Coronary artery (tissue), 2 donors: ENCODE measurements around the gene RIPOR2.
"Not testable (repeated sequence)": the region's sequence is repeated elsewhere in the genome, so short reads cannot be mapped to it uniquely, and the experiment has no call there.

Experiments
- DNase-seq: peaks from one replicate; pipeline ENCODE4 v3.0.0-alpha.2; 2017; ENCODE audit warnings: low spot score
- H3K27ac ChIP-seq, 2 donors: fragments of 200-600 bp; sonication (generic); one replicate each; pipeline ENCODE4 v1.5.1; 2016 to 2019
- H3K4me3 ChIP-seq: fragments of 200-600 bp; sonication (generic); 2 replicates; pipeline ENCODE4 v1.5.1; 2016; ENCODE audit warnings: mild to moderate bottlenecking, moderate library complexity
- CTCF ChIP-seq: fragments of 200-600 bp; sonication (generic); IDR thresholded peaks from one replicate; pipeline ENCODE4 v1.5.1; 2019; ENCODE audit warnings: antibody characterized with exemption

The RIPOR2 gene

GRCh38 chr6:24953726-24954125, 18.0 kb upstream of the RIPOR2 start:
- no peak for DNase-seq
- Histone ChIP-seq H3K4me3 (no peak overlapping the region), H3K27ac (no peak overlapping the region)
- TF ChIP-seq CTCF = no peak

- H3K27ac ChIP-seq = no peak overlapping the region
- TF ChIP-seq CTCF = no peak
- DNase-seq = no peak
- no peak overlapping the region for H3K4me3 ChIP-seq
Observed at GRCh38 chr6:24951811-24952299, 16.1 kb upstream of the RIPOR2 start.

DNA sequence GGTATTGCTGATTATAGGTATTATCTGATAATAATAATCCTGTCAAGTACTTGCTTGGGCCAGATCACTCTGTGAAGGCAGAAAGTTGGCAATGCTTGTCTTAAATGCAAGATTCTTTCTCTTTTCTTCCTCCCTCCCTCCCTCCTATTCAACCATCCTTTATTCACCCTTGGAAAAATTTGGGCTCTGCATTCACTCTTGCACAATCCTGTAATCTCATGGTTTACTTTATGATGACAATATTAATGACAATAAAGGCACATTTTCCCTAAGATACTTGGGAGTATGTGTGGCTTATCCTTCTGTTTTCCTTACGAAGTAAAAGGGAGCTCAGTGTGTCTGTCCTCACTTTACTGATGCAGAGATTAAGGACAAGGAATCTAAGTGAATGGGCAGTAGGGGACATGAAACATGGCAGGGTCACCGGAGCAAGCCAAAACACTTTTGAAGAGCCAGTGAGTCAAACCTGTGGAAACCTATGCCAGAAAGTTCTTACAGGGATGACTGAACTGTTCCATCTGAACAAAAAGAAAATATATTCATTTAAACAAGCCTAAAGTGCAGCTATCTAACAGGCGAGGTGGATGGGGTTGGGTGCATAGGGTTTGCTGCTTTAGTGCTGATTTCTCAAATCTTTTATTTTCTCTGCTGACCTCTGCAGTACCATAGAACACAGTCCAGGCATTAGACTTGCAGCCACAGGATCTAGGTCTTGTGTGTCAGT, 14.6 kb upstream of the RIPOR2 start:
- TF ChIP-seq CTCF = no peak
- no peak for DNase-seq
- Histone ChIP-seq H3K4me3 (no peak overlapping the region), H3K27ac (no peak overlapping the region)

DNA sequence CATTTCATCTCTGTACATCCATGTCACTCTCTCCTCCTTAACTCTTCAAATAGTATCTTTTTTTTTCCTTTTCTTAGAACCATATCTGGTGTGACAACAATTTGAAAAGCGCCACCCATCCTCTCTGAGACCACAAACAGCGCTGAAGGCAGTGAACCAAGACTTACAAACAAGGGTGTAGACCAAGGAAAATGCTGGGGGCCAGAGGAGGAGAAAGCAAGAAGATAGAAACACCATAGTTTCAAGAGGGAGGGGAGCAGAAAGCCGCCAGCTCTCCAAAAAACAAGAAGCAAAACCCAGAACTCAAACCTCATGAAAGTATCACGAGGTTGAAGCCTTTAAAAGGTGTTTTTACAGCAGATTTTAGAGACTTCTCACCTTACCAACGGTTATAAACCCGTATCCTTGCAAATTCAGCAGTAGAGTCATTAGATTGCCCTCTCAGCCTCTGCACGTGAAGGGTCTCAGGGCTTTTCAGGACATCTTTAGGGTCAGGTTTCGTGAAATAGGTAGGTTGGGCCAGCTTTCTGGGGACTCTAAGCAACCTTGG, 13.3 kb upstream of the RIPOR2 start:
- TF ChIP-seq CTCF = no peak
- no peak overlapping the region for H3K27ac ChIP-seq
- H3K4me3 ChIP-seq = no peak overlapping the region
- DNase-seq = no peak

GRCh38 chr6:24948261-24948660, 12.5 kb upstream of the RIPOR2 start:
- H3K27ac ChIP-seq, H3K4me3 ChIP-seq, DNase-seq: not testable (repeated sequence)

- H3K27ac ChIP-seq = no peak overlapping the region
- H3K4me3 ChIP-seq = no peak overlapping the region
- no peak for TF ChIP-seq CTCF
- no peak for DNase-seq
Observed at GRCh38 chr6:24947636-24948035, 11.9 kb upstream of the RIPOR2 start.

DNA sequence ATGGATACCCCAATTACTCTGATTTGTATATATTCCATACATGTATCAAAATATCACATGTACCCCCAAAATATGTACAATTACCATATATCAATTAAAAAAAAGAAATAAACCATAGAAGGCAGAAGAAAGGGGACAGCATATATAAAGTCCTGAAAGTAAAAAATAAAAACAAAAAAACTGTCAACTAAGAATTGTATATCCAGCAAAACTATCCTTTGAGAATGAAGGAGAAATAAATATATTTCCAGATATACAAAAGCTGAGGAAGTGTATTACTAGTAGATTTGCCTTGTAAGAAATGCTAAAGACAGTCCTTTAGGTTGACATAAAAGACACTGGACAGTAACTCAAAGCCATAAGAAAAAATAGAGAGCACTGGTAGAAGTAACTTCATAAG, 9.3 kb upstream of the RIPOR2 start:
- no peak for DNase-seq
- H3K4me3 ChIP-seq = no peak overlapping the region
- H3K27ac ChIP-seq = no peak overlapping the region
- no peak for TF ChIP-seq CTCF
